Transverse colon (tissue), 4 donors: Measurements from ENCODE around the gene EEFSEC. TPM values are rescaled to one million over a fixed set of nuclear protein-coding genes. Genes with fewer than 3 reads are reported as not detected.

Experiments
- DNase-seq: peaks from one replicate; pipeline ENCODE4 v3.0.0-alpha.2; 2019
- H3K27ac ChIP-seq, 4 donors: fragments of 200-600 bp; sonication (generic); 2 replicates each; pipeline ENCODE4 v1.5.1; 2016 to 2018; ENCODE audit warnings: inconsistent platforms in 4 of 4
- H3K27me3 ChIP-seq: fragments of 200-600 bp; sonication (generic); 2 replicates; pipeline ENCODE4 v1.5.1; 2017; ENCODE audit warnings: inconsistent platforms
- H3K36me3 ChIP-seq, 4 donors: fragments of 200-600 bp; sonication (generic); 2 replicates each; pipeline ENCODE4 v1.5.1; 2017 to 2019; ENCODE audit warnings: inconsistent platforms in 4 of 4
- H3K4me1 ChIP-seq, 4 donors: fragments of 200-600 bp; sonication (generic); 2 replicates each; pipeline ENCODE4 v1.5.1; 2017 to 2020; ENCODE audit warnings: inconsistent platforms in 4 of 4
- H3K4me3 ChIP-seq, 4 donors: fragments of 200-600 bp; sonication (generic); 1 replicate in 1 of 4; 2 replicates in 3 of 4; pipeline versions ENCODE4 v1.5.1 to v1.6.1; 2017 to 2019; ENCODE audit warnings: inconsistent platforms in 4 of 4
- H3K9me3 ChIP-seq, 2 donors: fragments of 200-600 bp; sonication (generic); 2 replicates each; pipeline ENCODE4 v1.5.1; 2017 to 2019; ENCODE audit warnings: inconsistent platforms in 2 of 2
- CTCF ChIP-seq, 5 experiments: fragments of 200-600 bp in 3 of 5; fragments of 450-650 bp in 2 of 5; sonication (generic) in 3 of 5; IDR thresholded peaks; 1 replicate in 2 of 5; 2 replicates in 3 of 5; pipeline ENCODE4 v1.5.1; 2016 to 2017; ENCODE audit warnings: antibody characterized with exemption in 5 of 5, inconsistent platforms in 3 of 5, mild to moderate bottlenecking in 2 of 5, moderate library complexity in 1 of 5
- EP300 ChIP-seq: sonication (generic); formaldehyde crosslinking; IDR thresholded peaks from one replicate; pipeline ENCODE4 v1.6.1; 2017; ENCODE audit warnings: antibody characterized with exemption, low read depth
- POLR2A ChIP-seq: fragments of 450-650 bp; IDR thresholded peaks from one replicate; pipeline ENCODE4 v1.6.1; 2016; ENCODE audit warnings: antibody characterized with exemption, mild to moderate bottlenecking, moderate library complexity
- POLR2AphosphoS5 ChIP-seq, 3 donors: sonication (generic); formaldehyde crosslinking; IDR thresholded peaks; one replicate each; pipeline ENCODE4 v1.6.1; 2016; ENCODE audit warnings: antibody characterized with exemption in 3 of 3
- WGBS, 2 donors: methylation state at CpG; one replicate each; pipeline ENCODE4 v1.1.5; 2018; ENCODE audit warnings: low coverage in 1 of 2; 5-methylcytosine and 5-hydroxymethylcytosine counted together
- in situ Hi-C, 4 donors: fragments of 200-750 bp; cut with MboI; loops; one replicate each; pipeline versions ENCODE4 v1.15.0 to v1.15.1; 2017; ENCODE audit warnings: low sequenced_read_pairs in 3 of 4, low pct_ligation_motif_present in 1 of 4, low pct_unique_long_range_greater_than_20kb in 1 of 4
- intact Hi-C: fragments of 100-400 bp; cut with DNase I; formaldehyde crosslinking; loops from one replicate; pipeline ENCODE4 v1.15.1; 2023; ENCODE audit warnings: low total_unique reads
- total RNA-seq, 4 donors: library from RNA; depleted of rRNA; stranded (reverse); fragments of >200 nt; gene quantifications; one replicate each; pipeline ENCODE4 v1.1.0, GENCODE V29; 2016

The EEFSEC gene
- total RNA-seq, 4 donors from 2014 or later: 10.3 to 16.8 (median 14.2) TPM

DNA sequence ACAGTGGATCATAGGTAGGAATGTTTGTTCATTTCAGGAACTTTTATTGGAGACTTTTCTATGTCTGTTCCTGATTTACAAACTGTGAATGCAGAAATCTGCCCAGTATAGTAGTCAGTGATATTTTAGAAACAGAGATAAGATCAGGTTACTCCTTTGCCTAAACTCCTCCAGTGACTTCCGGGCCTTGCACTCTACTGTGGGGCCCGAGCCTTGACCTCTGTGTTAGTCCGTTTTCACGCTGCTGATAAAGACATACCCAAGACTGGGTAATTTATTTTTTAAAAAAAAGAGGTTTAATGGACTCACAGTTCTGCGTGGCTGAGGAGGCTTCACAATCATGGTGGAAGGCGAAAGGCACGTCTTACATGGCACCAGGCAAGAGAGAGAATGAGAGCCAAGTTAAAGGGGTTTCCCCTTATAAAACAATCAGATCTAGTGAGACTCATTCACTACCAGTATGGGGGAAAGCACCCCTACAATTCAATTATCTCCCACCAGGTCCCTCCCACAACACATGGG, 186.3 kb downstream of the EEFSEC start:
- intact Hi-C loops (no loop called here), in situ Hi-C loops (no loop called here)
- Histone ChIP-seq H3K36me3 (no peaks in the 10 kb centered on the region), H3K27me3 (no peaks in the 10 kb centered on the region), H3K27ac (no peak overlapping the region), H3K4me1 (peaks cover 0 to 8% (median 0%) of the 10 kb centered on the region in 4 donors), H3K4me3 (no peak overlapping the region), H3K9me3 (no peaks in the 10 kb centered on the region)
- WGBS, 2 donors: 82 to 92% methylated on average over 7 of the region's 7 CpGs
- no peak for TF ChIP-seq EP300
- no peak for TF ChIP-seq CTCF (IDR thresholded peaks at IDR 0.05)
- no peak for TF ChIP-seq POLR2AphosphoS5 (IDR thresholded peaks at IDR 0.05)
- TF ChIP-seq POLR2A: no peak
- DNase-seq: no peak

DNA sequence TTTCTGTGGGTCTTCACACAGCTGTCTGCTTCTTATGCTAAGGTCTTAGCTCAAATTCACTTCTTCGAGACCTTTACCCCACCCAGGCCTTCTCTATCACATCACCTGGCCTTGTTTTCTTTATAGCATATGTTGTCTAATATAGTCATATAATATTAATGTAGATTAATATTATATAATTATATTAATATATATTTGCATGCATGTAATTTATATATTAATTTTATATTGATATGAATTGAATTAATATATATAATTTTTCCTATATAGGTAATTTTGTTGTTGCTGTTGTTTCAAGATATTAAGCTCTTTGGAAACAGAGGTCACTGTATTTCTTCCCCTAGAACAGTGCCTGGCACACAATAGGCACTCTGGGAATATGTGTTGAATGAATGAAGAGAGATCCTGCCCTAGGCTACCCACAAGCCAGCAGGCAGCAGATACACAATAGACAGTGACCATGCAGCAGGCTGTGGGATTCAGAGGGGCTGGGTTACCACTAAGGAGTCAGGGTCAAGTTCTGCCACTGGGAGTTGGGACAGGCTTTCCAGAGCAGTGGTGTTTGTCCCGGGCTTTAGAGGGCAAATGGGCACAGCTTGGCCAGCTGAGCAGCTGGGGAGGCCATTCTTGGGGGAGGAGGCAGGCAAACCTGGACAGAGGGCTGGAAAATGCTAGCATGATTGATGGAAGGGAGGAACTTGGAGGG, 187.1 kb downstream of the EEFSEC start:
- H3K36me3 ChIP-seq: no peaks in the 10 kb centered on the region
- WGBS, 2 donors: 84 to 100% methylated on average over 1 to 2 of the region's 2 CpGs
- no peaks in the 10 kb centered on the region for H3K9me3 ChIP-seq
- no peak overlapping the region for H3K4me3 ChIP-seq
- TF ChIP-seq EP300: no peak
- no peak for TF ChIP-seq POLR2AphosphoS5 (IDR thresholded peaks at IDR 0.05)
- TF ChIP-seq POLR2A: no peak
- no peak for TF ChIP-seq CTCF (IDR thresholded peaks at IDR 0.05)
- in situ Hi-C loops (no loop called here), intact Hi-C loops (no loop called here)
- no peak for DNase-seq
- H3K27me3 ChIP-seq: no peaks in the 10 kb centered on the region
- no peak overlapping the region for H3K27ac ChIP-seq
- peaks cover 0 to 8% (median 0%) of the 10 kb centered on the region in 4 donors for H3K4me1 ChIP-seq

GRCh38 chr3:128340904-128341555, 187.7 kb downstream of the EEFSEC start:
- H3K27ac ChIP-seq: no peak overlapping the region
- TF ChIP-seq EP300 (no peak), POLR2AphosphoS5 (IDR thresholded peaks at IDR 0.05) (no peak), POLR2A (no peak), CTCF (IDR thresholded peaks at IDR 0.05) (no peak)
- in situ Hi-C loops (no loop called here), intact Hi-C loops (no loop called here)
- H3K4me1 ChIP-seq: peaks cover 0 to 8% (median 0%) of the 10 kb centered on the region in 4 donors
- H3K4me3 ChIP-seq: no peak overlapping the region
- no peaks in the 10 kb centered on the region for H3K36me3 ChIP-seq
- H3K9me3 ChIP-seq: no peaks in the 10 kb centered on the region
- 92% methylated on average over 13 of the region's 13 CpGs; no CpG with 5 or more reads in 1 of the 2 donors for WGBS, 2 donors
- no peak for DNase-seq
- no peaks in the 10 kb centered on the region for H3K27me3 ChIP-seq

GRCh38 chr3:128341659-128342395, 188.5 kb downstream of the EEFSEC start:
- no peak for DNase-seq
- Histone ChIP-seq H3K27ac (no peak overlapping the region), H3K4me3 (no peak overlapping the region), H3K4me1 (peaks cover 0 to 8% (median 0%) of the 10 kb centered on the region in 4 donors), H3K36me3 (no peaks in the 10 kb centered on the region), H3K27me3 (no peaks in the 10 kb centered on the region), H3K9me3 (no peaks in the 10 kb centered on the region)
- intact Hi-C loops (no loop called here), in situ Hi-C loops (no loop called here)
- TF ChIP-seq POLR2AphosphoS5 (IDR thresholded peaks at IDR 0.05) (no peak), CTCF (IDR thresholded peaks at IDR 0.05) (no peak), EP300 (no peak), POLR2A (no peak)
- 93% methylated on average over 11 of the region's 12 CpGs; no CpG with 5 or more reads in 1 of the 2 donors for WGBS, 2 donors
